HEK293T (cell line): ENCODE data around the gene KSR2.

Source experiments
- HDGF ChIP-seq: fragments of 450-650 bp; IDR thresholded peaks from 2 replicates; pipeline ENCODE4 v1.6.1; 2017; ENCODE audit warnings: antibody characterized with exemption, borderline replicate concordance
- NFRKB ChIP-seq: fragments of 450-650 bp; IDR thresholded peaks from 2 replicates; pipeline ENCODE4 v1.6.1; 2016; ENCODE audit warnings: mild to moderate bottlenecking, moderate library complexity
- SP1 ChIP-seq: fragments of 450-650 bp; IDR thresholded peaks from 2 replicates; pipeline ENCODE4 v1.6.1; 2017
- SUZ12 ChIP-seq: fragments of 450-650 bp; IDR thresholded peaks from 2 replicates; pipeline ENCODE4 v1.6.1; 2016; ENCODE audit warnings: mild to moderate bottlenecking
- TARDBP ChIP-seq: fragments of 450-650 bp; IDR thresholded peaks from 2 replicates; pipeline ENCODE4 v1.6.1; 2016

DNA sequence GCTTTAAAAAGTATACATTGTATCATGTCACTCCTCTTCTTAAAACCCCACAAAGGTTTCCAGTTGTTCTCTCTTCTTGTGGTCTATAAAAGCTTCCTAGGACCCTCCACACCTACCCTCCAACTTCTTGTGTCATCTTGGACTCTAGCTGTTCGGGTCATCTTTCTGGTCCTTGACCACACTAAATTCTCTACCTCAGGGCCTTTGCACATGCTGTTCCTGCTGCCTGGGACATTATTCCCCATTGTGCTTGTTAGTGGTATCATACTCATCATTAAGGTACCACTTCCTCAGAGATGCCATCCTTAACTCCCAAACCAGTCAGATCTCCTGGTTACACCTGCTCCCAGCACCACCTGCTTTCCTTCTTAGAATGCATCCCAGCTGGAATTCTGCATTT lies 294.0 kb downstream of the KSR2 start:
- TF ChIP-seq NFRKB (no peak), TARDBP (no peak), SUZ12 (no peak), HDGF (no peak), SP1 (no peak)
